HEK293 (cell line): ENCODE results near the gene ENTPD3.

Experiments
- CTCF ChIA-PET: fragments of 350-600 bp; formaldehyde crosslinking; extraction: SDS; loops from one replicate; lab custom pipeline; 2021; ENCODE audit warnings: antibody characterized with exemption; lab: Yijun Ruan, JAX
- POLR2A ChIA-PET: fragments of 300-600 bp; formaldehyde crosslinking; extraction: SDS; loops from one replicate; lab custom pipeline; 2020; ENCODE audit warnings: antibody characterized with exemption, inconsistent platforms; lab: Yijun Ruan, JAX
- H3K27ac ChIP-seq: fragments of 200-500 bp; sonication (Bioruptor generic); 2 replicates; pipeline ENCODE4 v1.5.1; 2014; ENCODE audit warnings: low read depth, low read length, control low read depth, inconsistent platforms; ENCODE audit errors: extremely low read depth
- H3K36me3 ChIP-seq, 2 experiments: fragments of 200-500 bp in 1 of 2; sonication (Bioruptor generic) in 1 of 2; 1 replicate in 1 of 2; 2 replicates in 1 of 2; pipeline ENCODE4 v1.5.1; 2014 to 2017; ENCODE audit warnings: inconsistent platforms in 2 of 2, low read length in 2 of 2; ENCODE audit not compliant: control insufficient read depth in 2 of 2, insufficient read depth in 1 of 2
- H3K4me1 ChIP-seq: fragments of 200-500 bp; sonication (Bioruptor generic); 2 replicates; pipeline ENCODE4 v1.5.1; 2014; ENCODE audit warnings: mild to moderate bottlenecking, low read length, inconsistent platforms; ENCODE audit not compliant: control insufficient read depth, insufficient read depth
- H3K4me3 ChIP-seq: 2 replicates; pipeline ENCODE4 v1.5.1; 2011; ENCODE audit warnings: low read depth, mild to moderate bottlenecking, control low read depth, low read length, moderate library complexity
- H3K9me3 ChIP-seq: fragments of 200-500 bp; sonication (Bioruptor generic); 2 replicates; pipeline ENCODE4 v1.5.1; 2014; ENCODE audit warnings: low read depth, low read length, inconsistent platforms; ENCODE audit not compliant: control insufficient read depth, insufficient read depth
- EGR2 ChIP-seq: fragments of 450-650 bp; formaldehyde crosslinking; IDR thresholded peaks from 2 replicates; pipeline ENCODE4 v1.5.1; 2016; ENCODE audit warnings: low read depth, missing biosample characterization, missing genetic modification characterization
- FEZF1 ChIP-seq: fragments of 450-650 bp; formaldehyde crosslinking; IDR thresholded peaks from 2 replicates; pipeline ENCODE4 v1.5.1; 2016; ENCODE audit warnings: missing biosample characterization, missing genetic modification characterization
- ZNF121 ChIP-seq: fragments of 450-650 bp; formaldehyde crosslinking; IDR thresholded peaks from 2 replicates; pipeline ENCODE4 v1.5.1; 2016; ENCODE audit warnings: missing biosample characterization, missing genetic modification characterization
- ZNF146 ChIP-seq: fragments of 450-650 bp; formaldehyde crosslinking; IDR thresholded peaks from 2 replicates; pipeline ENCODE4 v1.5.1; 2016; ENCODE audit warnings: missing biosample characterization, missing genetic modification characterization
- ZNF221 ChIP-seq: fragments of 450-650 bp; formaldehyde crosslinking; IDR thresholded peaks from 2 replicates; pipeline ENCODE4 v1.5.1; 2017; ENCODE audit warnings: missing biosample characterization, missing genetic modification characterization, borderline replicate concordance
- ZNF366 ChIP-seq: fragments of 450-650 bp; formaldehyde crosslinking; conservative IDR thresholded peaks from 2 replicates; pipeline ENCODE4 v1.5.1; 2016; ENCODE audit warnings: missing biosample characterization, missing genetic modification characterization
- ZNF621 ChIP-seq: fragments of 450-650 bp; formaldehyde crosslinking; IDR thresholded peaks from 2 replicates; pipeline ENCODE4 v1.5.1; 2017; ENCODE audit warnings: missing biosample characterization, missing genetic modification characterization
- ZSCAN5A ChIP-seq: fragments of 450-650 bp; formaldehyde crosslinking; IDR thresholded peaks from 2 replicates; pipeline ENCODE4 v1.5.1; 2016; ENCODE audit warnings: missing biosample characterization, missing genetic modification characterization
- TF ChIP-seq, protein P1 (sequence below): fragments of 450-650 bp; IDR thresholded peaks from 2 replicates; pipeline ENCODE4 v1.5.1; 2018; ENCODE audit warnings: missing biosample characterization, missing genetic modification characterization

The ENTPD3 gene

GRCh38 chr3:40465111-40465407 is 78.1 kb downstream of the ENTPD3 start:
- Histone ChIP-seq H3K9me3 (no peaks in the 10 kb centered on the region), H3K4me1 (no peaks in the 10 kb centered on the region), H3K36me3 (peaks cover 22 to 65% of the 10 kb centered on the region in 2 experiments; a peak in 2 of 3 replicates), H3K4me3 (no peak overlapping the region), H3K27ac (no peak overlapping the region)
- ChIA-PET CTCF (interaction anchor here (0.7 kb wide), 1 partner anchor 80 kb away, joined by 4 read pairs; no protein-coding TSS in a partner anchor), POLR2A (interaction anchor here (0.6 to 0.8 kb wide), 2 partner anchors 12 to 224 kb away, joined by 3 read pairs; partner anchors contain the start of gene ZNF619)
- TF ChIP-seq ZNF146 (tag by site-specific recombination), result no peak

DNA sequence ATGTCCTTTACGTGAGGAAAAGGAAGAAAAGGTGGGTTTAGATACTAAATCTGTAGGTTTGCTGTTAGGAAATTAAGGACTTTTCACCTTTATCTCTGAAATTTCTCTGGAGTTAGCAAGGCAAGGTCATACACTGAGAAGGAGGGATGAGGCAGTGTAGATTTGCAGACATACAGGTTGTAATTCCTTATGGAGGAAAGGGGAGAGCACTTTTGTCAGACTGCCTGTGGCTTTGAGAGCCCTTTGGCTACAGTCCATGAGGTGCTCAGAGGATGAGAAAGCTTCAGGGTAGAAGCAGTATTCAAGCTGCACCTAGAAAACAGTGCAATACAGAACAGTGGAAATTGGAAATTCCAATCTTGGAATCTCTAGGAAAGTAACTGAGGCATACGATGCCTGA is 78.5 kb downstream of the ENTPD3 start:
- Histone ChIP-seq H3K36me3 (peaks cover 18 to 62% of the 10 kb centered on the region in 2 experiments; a peak in 2 of 3 replicates), H3K4me3 (no peak overlapping the region), H3K27ac (no peak overlapping the region), H3K9me3 (no peaks in the 10 kb centered on the region), H3K4me1 (no peaks in the 10 kb centered on the region)
- POLR2A ChIA-PET, result interaction anchor here (0.6 to 1.4 kb wide), 3 partner anchors 8 to 223 kb away, joined by 3 to 6 read pairs (median 3); partner anchors contain the start of genes RPL14 and ZNF619
- TF ChIP-seq, protein P1, sequence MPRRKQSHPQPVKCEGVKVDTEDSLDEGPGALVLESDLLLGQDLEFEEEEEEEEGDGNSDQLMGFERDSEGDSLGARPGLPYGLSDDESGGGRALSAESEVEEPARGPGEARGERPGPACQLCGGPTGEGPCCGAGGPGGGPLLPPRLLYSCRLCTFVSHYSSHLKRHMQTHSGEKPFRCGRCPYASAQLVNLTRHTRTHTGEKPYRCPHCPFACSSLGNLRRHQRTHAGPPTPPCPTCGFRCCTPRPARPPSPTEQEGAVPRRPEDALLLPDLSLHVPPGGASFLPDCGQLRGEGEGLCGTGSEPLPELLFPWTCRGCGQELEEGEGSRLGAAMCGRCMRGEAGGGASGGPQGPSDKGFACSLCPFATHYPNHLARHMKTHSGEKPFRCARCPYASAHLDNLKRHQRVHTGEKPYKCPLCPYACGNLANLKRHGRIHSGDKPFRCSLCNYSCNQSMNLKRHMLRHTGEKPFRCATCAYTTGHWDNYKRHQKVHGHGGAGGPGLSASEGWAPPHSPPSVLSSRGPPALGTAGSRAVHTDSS, result no peak
- TF ChIP-seq ZNF366, result 0 out of 2 replicates have a peak, but pooled peaks have one; percentile 27
- TF ChIP-seq, all 188 proteins: peak for 1
- CTCF ChIA-PET, result interaction anchor here (0.7 kb wide), 1 partner anchor 80 kb away, joined by 4 read pairs; no protein-coding TSS in a partner anchor

DNA sequence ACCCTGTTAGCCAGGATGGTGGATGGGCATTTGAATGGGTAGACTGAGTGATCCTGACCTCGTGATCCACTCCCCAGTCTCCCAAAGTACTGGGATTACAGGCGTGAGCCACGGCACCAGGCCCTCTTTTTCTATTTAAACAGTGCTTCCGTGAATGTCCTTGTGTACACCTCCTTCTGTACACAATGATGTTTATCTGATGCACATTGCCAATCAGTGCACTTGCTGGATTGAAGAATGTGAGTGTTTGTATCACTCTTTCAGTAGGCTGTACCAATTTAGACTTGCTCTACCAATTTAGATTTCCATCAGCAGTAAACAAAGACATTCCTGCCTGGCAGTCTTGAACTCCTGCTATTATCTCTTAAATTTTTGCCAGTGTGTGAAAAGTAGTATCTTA is 81.0 kb downstream of the ENTPD3 start:
- H3K27ac ChIP-seq, result no peak overlapping the region
- H3K4me1 ChIP-seq, result no peaks in the 10 kb centered on the region
- CTCF ChIA-PET, result no interaction called here
- POLR2A ChIA-PET, result no interaction called here
- no peaks in the 10 kb centered on the region for H3K9me3 ChIP-seq
- TF ChIP-seq FEZF1 (no peak), EGR2 (no peak), ZNF121 (tag by site-specific recombination) (no peak)
- TF ChIP-seq, all 188 proteins: peak for 0
- Histone ChIP-seq H3K36me3 (peaks cover 3 to 37% of the 10 kb centered on the region in 2 experiments; a peak in 2 of 3 replicates), H3K4me3 (no peak overlapping the region)

GRCh38 chr3:40470701-40471100 is 83.7 kb downstream of the ENTPD3 start:
- ChIA-PET POLR2A (interaction anchor here (1.5 kb wide), 1 partner anchor 35 kb away, joined by 4 read pairs; the partner anchor contains the start of gene ZNF620), CTCF (no interaction called here)
- no peaks in the 10 kb centered on the region for H3K9me3 ChIP-seq
- H3K27ac ChIP-seq, result no peak overlapping the region
- H3K36me3 ChIP-seq, result peaks cover 0 to 11% of the 10 kb centered on the region in 2 experiments; a peak in 2 of 3 replicates
- no peak overlapping the region for H3K4me3 ChIP-seq
- no peaks in the 10 kb centered on the region for H3K4me1 ChIP-seq
- TF ChIP-seq ZNF221 (tag by site-specific recombination) (no peak), ZSCAN5A (tag by site-specific recombination) (no peak), ZNF621 (tag by site-specific recombination) (no peak)
- TF ChIP-seq, all 188 proteins: peak for 0
